Hematopoietic multipotent progenitor cell treated with erythropoietin and hydrocortisone succinate and interleukin-3 and kit ligand, for 15 days (in vitro differentiated cells): ENCODE data around the gene ZSCAN9.

Source experiments
- DNase-seq: peaks from one replicate; pipeline ENCODE4 v3.0.0-alpha.2; 2015; ENCODE audit warnings: low spot score

ZSCAN9 gene

DNA sequence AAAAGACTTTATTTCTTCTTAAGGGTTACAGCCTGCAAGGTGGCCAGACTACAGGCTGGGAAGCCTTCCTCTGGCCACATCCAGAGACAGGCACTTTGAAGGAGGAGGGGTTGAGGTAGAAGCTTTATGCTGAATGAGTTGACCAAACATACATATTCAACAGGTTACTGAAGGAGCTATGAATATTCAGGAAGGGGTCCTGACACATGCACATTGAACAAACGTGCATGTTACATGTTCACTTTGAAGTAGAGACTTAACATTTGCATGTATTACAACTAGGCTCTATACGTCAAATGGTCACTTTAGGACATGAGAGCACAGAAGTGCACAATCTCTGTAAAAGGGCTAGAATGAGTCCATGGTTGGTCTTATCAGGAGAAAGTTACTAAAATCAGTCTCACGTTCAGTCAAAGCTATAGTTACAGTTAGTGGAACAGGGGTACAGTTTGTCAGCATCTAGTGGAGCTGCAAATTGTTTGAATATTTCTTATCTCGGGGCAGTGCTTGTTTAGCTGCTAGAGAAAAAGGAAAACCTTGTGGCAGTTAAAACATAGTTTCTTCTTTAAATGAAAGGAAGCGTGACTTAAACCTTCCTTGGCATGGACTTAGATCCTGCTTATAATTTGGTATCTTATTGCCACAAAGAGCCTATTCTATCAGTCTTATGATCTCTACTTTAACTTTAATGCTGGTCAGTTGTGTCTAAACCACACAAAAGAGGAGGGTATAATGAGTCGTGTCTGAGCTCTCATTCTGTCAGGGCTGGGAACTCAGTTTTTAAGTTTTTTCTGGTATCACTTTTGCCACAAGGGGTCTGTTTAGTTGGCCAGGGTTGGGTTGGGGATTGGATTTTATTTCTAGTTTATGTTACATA, 4.6 kb upstream of the ZSCAN9 start:
- no peak for DNase-seq

DNA sequence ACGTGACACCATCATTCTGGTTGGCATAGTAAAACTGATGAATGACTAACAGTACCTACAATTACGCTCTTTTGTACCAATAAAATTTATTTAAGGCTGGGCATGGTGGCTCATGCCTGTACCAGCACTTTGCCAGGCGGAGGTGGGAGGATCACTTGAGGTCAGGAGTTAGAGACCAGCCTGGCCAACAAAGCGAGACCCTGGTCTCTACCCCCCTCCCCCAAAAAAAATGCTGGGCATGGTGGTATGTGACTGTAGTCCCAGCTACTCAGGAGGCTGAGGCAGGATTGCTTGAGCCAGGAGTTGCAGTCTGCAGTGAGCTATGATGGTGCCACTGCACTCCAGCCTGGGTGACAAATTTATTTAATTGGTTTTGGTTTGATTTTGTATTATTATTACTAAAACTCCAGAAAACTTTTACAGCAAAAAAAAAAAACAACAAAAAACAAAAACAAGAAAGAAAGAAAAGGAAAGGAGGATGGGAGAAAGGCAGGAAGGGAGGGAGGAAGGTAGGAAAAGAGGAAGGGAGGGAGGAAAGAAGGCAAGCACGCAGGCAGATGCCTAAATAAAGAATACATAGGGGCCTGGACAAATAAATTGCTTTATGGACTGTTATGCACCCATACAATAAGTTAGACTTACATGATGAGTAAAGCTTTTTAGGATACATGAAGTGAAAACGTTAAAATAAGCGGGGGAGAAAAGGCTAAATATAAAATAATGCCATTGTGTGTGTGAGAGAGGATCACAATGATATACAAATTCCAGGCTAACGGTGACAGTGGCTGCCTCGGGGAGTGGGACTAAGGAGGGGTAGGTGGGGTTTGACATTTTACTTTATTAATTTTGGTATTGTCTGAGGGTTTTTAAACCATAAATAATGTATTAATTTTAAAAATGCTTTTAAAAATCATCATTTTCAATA, 682 bp upstream of the ZSCAN9 start:
- no peak for DNase-seq

DNA sequence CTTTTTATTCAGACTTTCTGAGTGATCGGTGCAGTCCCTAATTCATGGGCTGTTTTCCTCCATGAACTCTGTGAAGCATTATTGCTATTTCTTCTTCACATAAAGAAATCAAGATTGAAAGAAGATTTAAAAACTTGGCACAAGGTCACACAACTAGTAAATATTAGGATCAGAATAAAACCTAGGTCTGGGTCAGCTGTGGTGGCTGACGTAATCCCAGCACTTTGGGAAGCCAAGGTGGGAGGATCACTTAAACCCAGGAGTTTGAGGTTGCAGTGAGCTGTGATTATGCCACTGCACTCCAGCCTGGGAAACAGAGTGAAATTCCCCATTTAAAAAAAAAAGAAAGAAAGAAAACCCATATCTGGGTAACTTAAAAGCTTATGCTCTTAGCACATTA, 1.4 kb downstream of the ZSCAN9 start:
- DNase-seq, result no peak

GRCh38 chr6:28232785-28233184, 7.7 kb downstream of the ZSCAN9 start:
- DNase-seq, result no peak

GRCh38 chr6:28235912-28236452, 10.9 kb downstream of the ZSCAN9 start:
- DNase-seq, result no peak

DNA sequence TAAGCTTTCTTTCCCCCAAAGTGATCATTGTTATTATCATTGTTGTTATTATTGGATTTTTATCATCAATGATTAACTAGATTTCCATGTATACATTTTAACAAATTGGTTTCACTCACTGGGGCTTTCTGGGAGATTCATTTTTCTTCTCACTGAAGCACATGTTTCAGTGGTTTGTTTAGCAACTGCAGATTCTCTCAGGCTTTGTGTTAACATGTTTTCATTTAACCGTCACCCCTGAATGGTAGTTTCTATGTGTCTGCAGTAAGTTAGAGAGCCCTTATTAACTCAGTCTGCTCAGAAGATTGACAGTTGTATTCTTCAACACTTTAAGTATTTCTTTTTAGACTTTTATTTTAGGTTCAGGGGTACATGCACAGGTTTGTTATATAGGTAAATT, 14.6 kb downstream of the ZSCAN9 start:
- no peak for DNase-seq

DNA sequence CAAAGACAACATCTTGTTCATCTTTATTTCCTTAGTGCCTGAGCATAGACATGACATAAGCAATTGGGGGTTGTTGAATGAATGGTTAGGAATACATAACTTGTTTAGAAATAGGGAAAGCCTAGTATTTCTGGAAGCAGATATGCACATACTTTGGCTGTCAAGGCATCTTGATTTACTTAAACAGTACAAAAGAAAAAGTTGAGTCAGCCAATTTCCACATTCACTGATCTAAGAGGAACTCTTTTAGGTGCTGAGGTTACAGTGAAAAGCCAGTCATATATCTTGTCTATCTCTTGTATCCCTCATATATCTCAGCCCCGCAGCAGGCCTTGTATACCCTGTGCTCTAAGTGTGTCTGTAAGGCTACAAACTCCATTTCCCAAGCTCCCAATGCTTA, 15.4 kb downstream of the ZSCAN9 start:
- no peak for DNase-seq

- no peak for DNase-seq
Observed at GRCh38 chr6:28243946-28244345, 18.9 kb downstream of the ZSCAN9 start.

DNA sequence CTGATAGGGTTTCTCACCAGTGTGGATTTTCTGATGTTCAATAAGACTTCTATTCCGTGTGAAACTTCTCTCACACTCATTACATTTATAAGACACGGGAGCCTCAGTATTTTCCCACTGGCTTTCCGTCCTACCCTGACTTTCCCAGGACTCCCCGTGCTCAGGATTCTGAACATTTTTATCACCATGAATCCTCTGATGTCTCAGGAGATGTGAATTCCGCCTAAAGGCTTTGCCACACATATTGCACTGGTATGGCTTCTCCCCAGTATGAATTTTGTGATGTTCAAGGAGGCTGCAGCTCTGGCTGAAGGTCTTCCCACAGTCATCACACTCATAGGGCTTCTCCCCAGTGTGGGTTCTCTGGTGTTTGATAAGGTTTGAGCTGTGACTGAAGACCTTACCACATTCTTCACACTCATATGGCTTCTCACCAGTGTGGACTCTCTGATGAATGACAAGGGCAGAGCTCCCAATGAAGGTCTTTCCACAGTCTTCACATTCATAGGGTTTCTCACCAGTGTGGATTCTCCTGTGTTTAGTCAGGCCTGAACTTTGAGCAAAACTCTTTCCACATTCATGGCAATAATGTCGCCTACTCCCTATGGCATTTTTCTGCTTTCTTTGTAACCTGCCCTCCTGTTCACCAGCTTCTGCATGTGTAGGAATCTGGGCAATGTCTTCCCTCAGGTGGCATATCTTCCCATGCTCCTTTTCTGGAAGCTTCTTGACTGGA, 20.3 kb downstream of the ZSCAN9 start:
- no peak for DNase-seq

GRCh38 chr6:28248916-28249315, 23.8 kb downstream of the ZSCAN9 start:
- DNase-seq, result no peak

GRCh38 chr6:28250747-28251146, 25.7 kb downstream of the ZSCAN9 start:
- no peak for DNase-seq

GRCh38 chr6:28251661-28252008, 26.6 kb downstream of the ZSCAN9 start:
- peak; percentile 22 for DNase-seq

DNA sequence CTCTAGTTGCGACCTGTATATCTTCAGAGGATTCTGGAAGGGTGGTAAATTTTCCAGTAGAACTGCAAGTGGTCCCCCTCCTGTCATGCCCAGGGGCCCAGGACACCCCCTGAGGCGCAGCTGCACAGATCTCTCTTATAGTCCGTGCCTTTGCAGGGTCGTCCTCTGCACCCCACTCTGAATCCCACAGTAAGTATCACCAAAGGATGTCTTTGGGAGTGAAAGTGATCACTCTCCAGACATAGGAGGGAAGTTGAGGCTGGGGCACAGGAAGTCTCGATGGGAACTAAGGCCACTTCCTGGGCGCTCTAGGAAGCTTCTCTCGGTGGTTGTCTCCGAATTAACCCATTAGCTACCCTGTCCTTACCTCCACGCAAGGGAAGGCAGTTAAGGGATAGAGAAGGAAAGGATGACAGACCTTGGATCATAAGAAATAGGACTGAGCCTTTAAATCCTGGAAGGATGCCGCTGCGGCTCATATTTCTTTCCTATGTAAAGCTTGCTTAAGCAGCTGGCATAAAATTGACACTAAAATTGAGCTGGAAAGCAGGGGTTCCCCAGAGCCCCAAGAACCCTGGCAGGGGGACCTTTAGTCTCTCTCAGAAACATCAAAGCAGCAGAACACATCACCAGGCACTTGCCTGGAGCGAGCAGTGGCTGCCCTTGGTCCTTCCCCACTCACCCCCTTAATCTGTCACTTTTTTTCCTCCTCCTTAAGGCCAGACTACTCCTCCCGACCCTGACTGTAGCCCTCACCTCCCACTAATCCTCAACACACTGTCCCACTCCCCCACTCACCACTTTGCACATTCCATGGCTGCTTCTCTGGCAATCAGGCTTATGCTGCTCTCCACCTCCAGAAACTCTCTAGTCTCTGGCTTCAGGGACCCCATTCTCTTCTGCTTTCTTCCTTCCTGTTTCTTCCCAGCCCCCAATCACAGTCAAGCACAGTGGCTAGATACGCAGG, 27.2 kb downstream of the ZSCAN9 start, which contains the start of gene ZKSCAN4:
Gene ZKSCAN4, minus strand, starts transcription at position 261 of the 967 bp plus-strand sequence. CDS start 289 bp downstream, outside the sequence.
- DNase-seq, result peak; percentile 81

GRCh38 chr6:28254121-28254519, 29.0 kb downstream of the ZSCAN9 start:
- DNase-seq, result no peak

GRCh38 chr6:28257042-28257441, 32.0 kb downstream of the ZSCAN9 start:
- no peak for DNase-seq

DNA sequence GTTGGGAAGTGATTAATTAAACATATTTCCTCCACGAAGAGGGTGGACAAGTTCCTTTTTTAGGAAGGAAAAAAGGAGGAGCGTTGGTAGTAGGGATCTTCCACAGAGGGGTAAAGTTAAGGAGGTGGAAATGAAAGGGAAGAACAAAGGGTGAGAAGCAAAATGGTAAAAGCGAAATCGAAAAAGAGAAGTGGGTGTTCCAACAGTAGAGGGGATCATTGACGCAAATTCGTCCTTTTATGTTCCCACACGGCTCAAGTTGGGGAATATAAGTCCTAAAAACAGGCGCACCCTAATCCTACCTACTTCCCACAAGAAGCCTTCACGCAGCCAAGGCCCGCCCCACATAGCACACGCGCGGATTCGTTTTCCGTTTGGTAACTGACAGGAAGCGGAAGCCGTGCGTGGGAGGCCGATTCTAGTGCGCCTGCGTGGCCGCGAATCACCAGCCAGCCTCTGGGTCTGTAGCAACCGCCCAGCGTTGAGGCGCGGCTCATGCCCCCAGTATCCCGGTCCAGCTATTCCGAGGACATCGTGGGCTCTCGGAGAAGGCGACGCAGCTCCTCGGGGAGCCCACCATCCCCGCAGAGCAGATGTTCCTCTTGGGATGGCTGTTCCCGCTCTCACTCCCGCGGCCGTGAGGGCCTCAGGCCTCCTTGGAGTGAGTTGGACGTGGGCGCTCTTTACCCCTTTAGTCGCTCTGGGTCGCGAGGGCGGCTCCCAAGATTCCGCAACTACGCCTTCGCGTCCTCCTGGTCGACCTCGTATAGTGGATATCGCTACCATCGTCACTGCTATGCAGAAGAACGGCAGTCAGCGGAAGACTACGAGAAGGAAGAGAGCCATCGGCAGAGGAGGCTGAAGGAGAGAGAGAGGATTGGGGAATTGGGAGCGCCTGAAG, 34.1 kb downstream of the ZSCAN9 start, which contains the start of gene NKAPL:
Gene NKAPL, plus strand, starts transcription at position 421 of the 901 bp plus-strand sequence. Its CDS starts 75 bp downstream, at position 496.
- DNase-seq, result peak; percentile 46

GRCh38 chr6:28263922-28264321, 38.8 kb downstream of the ZSCAN9 start:
- DNase-seq, result no peak

DNA sequence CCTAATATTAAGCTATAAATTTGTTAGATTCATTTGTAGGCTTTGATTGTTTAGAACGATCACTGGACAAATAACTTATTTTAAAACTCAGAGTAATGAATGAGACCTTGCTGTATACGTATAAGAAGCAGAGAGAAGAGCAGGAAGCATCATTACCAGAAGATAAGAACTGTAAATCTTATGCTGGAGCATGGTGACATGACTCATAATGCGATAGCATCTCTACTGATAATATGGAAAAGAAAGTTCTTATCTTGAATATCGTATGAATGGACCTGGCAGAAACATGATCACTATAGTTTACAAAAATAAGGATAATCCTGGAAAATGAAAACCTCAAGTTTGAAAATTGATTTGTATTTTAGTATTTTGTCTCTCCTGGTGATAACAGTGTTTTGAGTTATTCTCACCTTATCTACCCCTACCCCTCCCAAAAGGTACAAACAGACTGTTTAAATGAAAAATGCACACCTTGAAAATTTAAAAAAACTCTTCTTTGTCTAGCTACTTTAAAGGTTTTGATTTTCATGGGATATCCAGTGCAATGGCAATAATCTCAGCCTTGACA, 39.8 kb downstream of the ZSCAN9 start:
- no peak for DNase-seq

DNA sequence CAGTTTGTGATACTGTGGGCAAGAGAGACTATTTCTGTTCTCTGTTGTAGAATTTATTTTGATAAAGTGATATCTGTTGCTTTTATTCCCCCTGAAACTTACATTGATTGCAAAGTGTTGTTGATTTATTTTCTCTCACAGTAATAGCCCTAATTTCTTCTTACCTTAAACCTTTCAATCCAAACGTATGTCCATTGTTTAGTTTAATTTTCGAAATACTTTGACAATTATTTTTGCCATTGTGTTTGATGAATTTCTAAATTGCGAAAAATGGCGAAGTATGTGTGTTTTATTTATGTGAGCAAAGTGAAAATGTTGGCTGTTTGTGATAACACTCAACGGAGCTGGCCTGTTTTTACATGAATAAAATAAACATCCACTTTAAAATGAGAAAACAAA, 41.5 kb downstream of the ZSCAN9 start:
- DNase-seq, result no peak
